Breast epithelium (tissue), 3 donors: Measurements from ENCODE around the gene SOCS7.

Source experiments
- CTCF ChIP-seq, 3 donors: fragments of 450-650 bp; IDR thresholded peaks; one replicate each; pipeline ENCODE4 v1.5.1; 2016 to 2017; ENCODE audit warnings: antibody characterized with exemption in 3 of 3, mild to moderate bottlenecking in 3 of 3, moderate library complexity in 3 of 3
- POLR2A ChIP-seq: fragments of 450-650 bp; IDR thresholded peaks from one replicate; pipeline ENCODE4 v1.6.1; 2016; ENCODE audit warnings: antibody characterized with exemption, mild to moderate bottlenecking, moderate library complexity
- POLR2AphosphoS5 ChIP-seq, 3 donors: sonication (generic); formaldehyde crosslinking; IDR thresholded peaks; one replicate each; pipeline ENCODE4 v1.6.1; 2017; ENCODE audit warnings: antibody characterized with exemption in 3 of 3

DNA sequence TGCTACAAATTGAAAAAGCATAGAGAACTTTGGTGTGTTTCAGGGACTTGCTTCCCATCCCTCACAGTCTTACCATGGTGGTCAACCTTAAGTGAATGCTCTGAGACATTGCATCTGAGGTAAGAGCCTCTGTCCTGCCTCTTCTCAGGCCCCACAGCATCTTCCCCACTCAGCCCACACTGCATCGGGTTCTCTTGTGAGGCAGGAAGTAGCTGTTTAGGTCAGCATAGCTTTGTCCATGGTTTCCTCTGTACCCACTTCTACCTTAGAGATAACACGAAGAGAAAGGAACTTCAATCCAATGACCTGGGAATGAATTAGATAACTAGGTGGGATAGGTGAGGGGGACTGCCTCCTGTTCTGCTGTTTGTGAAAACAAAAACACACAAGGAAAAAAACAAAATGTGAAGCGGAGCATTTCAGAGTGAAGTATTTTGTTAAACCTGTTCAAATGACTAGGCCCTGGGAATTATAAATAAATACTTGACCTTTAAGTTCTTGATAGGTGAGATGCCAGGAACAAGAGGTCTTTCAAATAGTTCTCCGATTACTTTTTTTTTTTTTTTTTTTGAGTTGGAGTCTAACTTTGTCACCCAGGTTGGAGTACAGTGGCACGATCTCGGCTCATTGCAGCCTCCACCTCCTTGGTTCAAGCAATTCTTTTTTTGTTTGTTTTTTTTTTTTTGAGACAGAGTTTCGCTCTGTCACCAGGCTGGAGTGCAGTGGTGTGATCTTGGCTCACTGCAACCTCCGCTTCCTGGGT lies 17.7 kb downstream of the SOCS7 start:
- TF ChIP-seq CTCF (IDR thresholded peaks at IDR 0.05): no peak
- no peak for TF ChIP-seq POLR2A
- no peak for TF ChIP-seq POLR2AphosphoS5 (IDR thresholded peaks at IDR 0.05)
